ENCODE results near the gene TRIOBP.

The TRIOBP gene

DNA sequence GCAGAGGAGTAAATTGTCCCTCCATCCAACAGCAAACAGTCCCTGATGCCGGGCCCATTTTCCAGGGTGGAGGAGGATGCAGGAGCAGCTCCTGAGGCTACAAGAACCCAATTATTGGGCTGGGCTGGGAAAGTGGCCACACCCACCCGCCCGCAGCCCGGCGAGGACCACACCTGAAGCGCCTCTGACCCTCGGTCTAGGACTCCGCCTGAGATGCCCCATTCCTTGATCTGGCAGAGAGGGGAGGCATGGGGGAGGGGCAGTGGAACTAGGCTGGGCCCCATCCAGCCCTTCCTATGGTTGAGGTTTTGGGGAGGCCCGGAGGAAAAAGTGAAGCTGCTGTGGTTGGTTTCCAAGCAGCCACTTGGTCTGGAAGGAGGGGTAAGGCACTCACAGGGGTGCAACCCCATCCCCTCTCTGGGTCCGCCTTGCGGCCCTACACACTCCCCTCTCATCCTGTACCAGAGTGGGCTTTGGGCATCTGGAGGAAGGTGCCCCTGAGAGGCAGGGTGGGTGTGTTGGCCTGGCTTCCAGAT, 23.9 kb upstream of the TRIOBP start:
- peaks cover 31% of the 10 kb centered on the region for H3K4me1 ChIP-seq (ENCODE audit: low read length)
- peaks cover 3% of the 10 kb centered on the region for H3K36me3 ChIP-seq (replicated peaks; ENCODE audit: low read depth, low read length)
- H3K9me3 ChIP-seq (ENCODE audit: insufficient read depth, low read length), result no peaks in the 10 kb centered on the region
- H3K27me3 ChIP-seq (ENCODE audit: low read depth, low read length), result no peaks in the 10 kb centered on the region
- no peak overlapping the region for H2AFZ ChIP-seq (ENCODE audit: low read depth, low read length)
- H3K27ac ChIP-seq (ENCODE audit: low read length), result no peak overlapping the region
- H3K79me2 ChIP-seq (ENCODE audit: low read length), result peaks cover 12% of the 10 kb centered on the region; the same call in 1 of the 2 replicates
- TF ChIP-seq, protein P1, sequence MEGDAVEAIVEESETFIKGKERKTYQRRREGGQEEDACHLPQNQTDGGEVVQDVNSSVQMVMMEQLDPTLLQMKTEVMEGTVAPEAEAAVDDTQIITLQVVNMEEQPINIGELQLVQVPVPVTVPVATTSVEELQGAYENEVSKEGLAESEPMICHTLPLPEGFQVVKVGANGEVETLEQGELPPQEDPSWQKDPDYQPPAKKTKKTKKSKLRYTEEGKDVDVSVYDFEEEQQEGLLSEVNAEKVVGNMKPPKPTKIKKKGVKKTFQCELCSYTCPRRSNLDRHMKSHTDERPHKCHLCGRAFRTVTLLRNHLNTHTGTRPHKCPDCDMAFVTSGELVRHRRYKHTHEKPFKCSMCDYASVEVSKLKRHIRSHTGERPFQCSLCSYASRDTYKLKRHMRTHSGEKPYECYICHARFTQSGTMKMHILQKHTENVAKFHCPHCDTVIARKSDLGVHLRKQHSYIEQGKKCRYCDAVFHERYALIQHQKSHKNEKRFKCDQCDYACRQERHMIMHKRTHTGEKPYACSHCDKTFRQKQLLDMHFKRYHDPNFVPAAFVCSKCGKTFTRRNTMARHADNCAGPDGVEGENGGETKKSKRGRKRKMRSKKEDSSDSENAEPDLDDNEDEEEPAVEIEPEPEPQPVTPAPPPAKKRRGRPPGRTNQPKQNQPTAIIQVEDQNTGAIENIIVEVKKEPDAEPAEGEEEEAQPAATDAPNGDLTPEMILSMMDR (IDR thresholded peaks at IDR 0.05; ENCODE audit: low read depth, low read length), result no peak
- no peak for TF ChIP-seq EZH2phosphoT487 (IDR thresholded peaks at IDR 0.05; ENCODE audit: low read depth)
- H4K20me1 ChIP-seq (ENCODE audit: insufficient read depth, low read length), result no peaks in the 10 kb centered on the region
- H3K4me3 ChIP-seq (ENCODE audit: low read length), result no peak overlapping the region
- H3K9ac ChIP-seq (ENCODE audit: low read length), result no peak overlapping the region
- peak overlapping the region; percentile 27; the same call in 1 of the 2 replicates for H3K4me2 ChIP-seq (ENCODE audit: low read length)

DNA sequence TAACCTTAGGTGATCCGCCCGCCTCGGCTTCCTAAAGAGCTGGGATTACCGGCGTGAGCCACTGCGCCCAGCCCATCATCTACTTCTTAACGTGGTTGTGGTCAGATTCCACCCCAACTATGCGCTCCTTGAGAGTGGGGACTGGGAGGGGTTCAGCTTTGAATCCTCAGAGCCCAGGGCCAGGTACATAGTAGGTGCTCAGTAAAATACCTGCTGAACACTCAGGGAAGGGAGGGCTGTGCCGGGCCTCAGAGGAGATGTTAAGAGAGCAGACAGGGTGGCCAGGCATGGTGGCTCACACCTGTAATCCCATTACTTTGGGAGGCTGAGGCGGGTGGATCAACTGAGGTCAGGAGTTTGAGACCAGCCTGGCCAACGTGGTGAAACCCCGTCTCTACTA, 22.6 kb upstream of the TRIOBP start:
- TF ChIP-seq, protein P1 (IDR thresholded peaks at IDR 0.05; ENCODE audit: low read depth, low read length), result no peak
- TF ChIP-seq EZH2phosphoT487 (IDR thresholded peaks at IDR 0.05; ENCODE audit: low read depth), result no peak
- H3K27ac ChIP-seq (ENCODE audit: low read length), result no peak overlapping the region
- H3K9me3 ChIP-seq (ENCODE audit: insufficient read depth, low read length), result no peaks in the 10 kb centered on the region
- H3K79me2 ChIP-seq (ENCODE audit: low read length), result peaks cover 12% of the 10 kb centered on the region; the same call in 1 of the 2 replicates
- H3K9ac ChIP-seq (ENCODE audit: low read length), result no peak overlapping the region
- no peak overlapping the region for H2AFZ ChIP-seq (ENCODE audit: low read depth, low read length)
- H3K27me3 ChIP-seq (ENCODE audit: low read depth, low read length), result no peaks in the 10 kb centered on the region
- peaks cover 3% of the 10 kb centered on the region for H3K36me3 ChIP-seq (replicated peaks; ENCODE audit: low read depth, low read length)
- peaks cover 33% of the 10 kb centered on the region for H3K4me1 ChIP-seq (ENCODE audit: low read length)
- H3K4me3 ChIP-seq (ENCODE audit: low read length), result no peak overlapping the region
- H4K20me1 ChIP-seq (ENCODE audit: insufficient read depth, low read length), result no peaks in the 10 kb centered on the region
- no peak overlapping the region for H3K4me2 ChIP-seq (ENCODE audit: low read length)

DNA sequence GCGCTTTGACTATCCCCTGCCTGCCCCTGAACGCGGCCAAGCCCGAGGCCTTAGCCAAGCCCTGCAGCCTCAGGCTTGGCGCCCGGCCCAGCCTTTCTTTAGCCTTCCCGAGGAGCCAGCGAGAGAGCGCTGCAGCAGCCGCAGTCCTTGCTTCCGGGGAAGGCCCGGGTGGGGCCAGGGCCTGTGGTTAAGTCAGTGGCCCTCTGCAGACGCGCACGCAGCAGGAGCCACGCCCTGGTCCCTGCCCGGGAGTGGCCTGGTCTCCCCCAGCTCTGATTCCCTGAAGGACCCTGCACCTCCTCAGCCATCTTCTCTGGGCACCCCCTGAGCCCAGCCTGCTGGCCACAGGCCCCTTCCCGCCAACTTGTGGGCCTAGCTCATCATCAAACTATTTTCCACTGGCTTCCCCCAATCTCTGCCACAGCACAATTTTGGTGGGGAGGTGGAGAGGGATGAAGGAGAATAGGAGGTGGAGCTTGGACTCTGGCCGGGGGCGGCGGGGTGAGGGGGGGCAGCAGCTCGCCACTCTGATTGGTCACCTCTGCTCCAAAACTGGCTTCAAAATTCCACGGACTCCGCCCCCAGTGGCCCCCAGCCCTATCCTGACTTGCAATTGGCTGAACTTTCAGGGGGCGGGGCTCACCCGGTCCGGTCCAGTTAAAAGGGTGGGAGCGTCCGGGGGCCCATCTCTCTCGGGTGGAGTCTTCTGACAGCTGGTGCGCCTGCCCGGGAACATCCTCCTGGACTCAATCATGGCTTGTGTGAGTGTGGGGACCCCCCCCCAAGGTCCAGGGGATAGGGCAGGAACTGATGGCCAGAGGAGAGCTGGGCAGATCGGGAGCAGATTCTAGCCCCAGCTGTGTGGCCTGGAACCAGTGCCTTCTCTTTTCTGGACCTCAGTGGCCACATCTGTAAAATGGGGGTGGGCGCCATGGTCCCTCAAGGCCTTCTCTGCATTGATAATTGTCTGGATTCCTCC, 21.6 kb upstream of the TRIOBP start, which contains the start of gene LGALS1:
Gene LGALS1, plus strand, starts transcription at position 686 of the 979 bp plus-strand sequence. Its CDS starts 67 bp downstream, at position 753.
- H3K4me1 ChIP-seq (ENCODE audit: low read length), result peaks cover 33% of the 10 kb centered on the region
- TF ChIP-seq EZH2phosphoT487 (IDR thresholded peaks at IDR 0.05; ENCODE audit: low read depth), result no peak
- TF ChIP-seq, protein P1 (IDR thresholded peaks at IDR 0.05; ENCODE audit: low read depth, low read length), result no peak
- H4K20me1 ChIP-seq (ENCODE audit: insufficient read depth, low read length), result no peaks in the 10 kb centered on the region
- H3K79me2 ChIP-seq (ENCODE audit: low read length), result peaks cover 12% of the 10 kb centered on the region; the same call in 1 of the 2 replicates
- peak within 1 kb of the TSS; percentile 78 for H3K27ac ChIP-seq (ENCODE audit: low read length)
- H2AFZ ChIP-seq (ENCODE audit: low read depth, low read length), result no peak within 1 kb of the TSS
- no peaks in the 10 kb centered on the region for H3K36me3 ChIP-seq (replicated peaks; ENCODE audit: low read depth, low read length)
- H3K27me3 ChIP-seq (ENCODE audit: low read depth, low read length), result no peaks in the 10 kb centered on the region
- peak within 1 kb of the TSS; percentile 78 for H3K4me2 ChIP-seq (ENCODE audit: low read length)
- peak within 1 kb of the TSS; percentile 78 for H3K4me3 ChIP-seq (ENCODE audit: low read length)
- H3K9me3 ChIP-seq (ENCODE audit: insufficient read depth, low read length), result no peaks in the 10 kb centered on the region
- peak within 1 kb of the TSS; percentile 80 for H3K9ac ChIP-seq (ENCODE audit: low read length)
